K562 (cell line): ENCODE data around the gene ERBB4. TPM values are rescaled to one million over a fixed set of nuclear protein-coding genes. Genes with fewer than 3 reads are reported as not detected.

ENCODE experiments used
- ATAC-seq: fragments of 200-7000 bp; cut with Tn5 transposase; 3 replicates; pipeline ENCODE4 v1.9.1; 2020; ENCODE audit warnings: moderate library complexity
- BruUV-seq: library from RNA; stranded (reverse); fragments of 400-500 nt; replicated peaks from 2 replicates; lab custom pipeline; 2021; lab: Mats Ljungman, UMichigan
- CTCF ChIA-PET: fragments of 300-600 bp; formaldehyde crosslinking; extraction: SDS; loops from one replicate; lab custom pipeline; 2021; ENCODE audit warnings: low intra/inter-chr PET ratio; lab: Yijun Ruan, JAX
- POLR2A ChIA-PET: fragments of 300-600, 350-650 bp; sonication (Branson Sonifier 250); formaldehyde crosslinking; extraction: SDS; loops from one replicate; lab custom pipeline; 2021; ENCODE audit warnings: antibody characterized with exemption, inconsistent platforms; lab: Yijun Ruan, JAX
- DNase-seq, 4 experiments: peaks; one replicate each; pipeline versions ENCODE4 v3.0.0 to v3.0.0-alpha.2; 2011 to 2018; ENCODE audit warnings: low spot score in 3 of 4, mixed read lengths in 3 of 4; ENCODE audit errors: extremely low read depth in 1 of 4
- FAIRE-seq: peaks from 2 replicates; lab custom pipeline; 2011; peaks lifted over from hg19 to GRCh38; lab: Jason Lieb, UNC
- H2AFZ ChIP-seq: 2 replicates; pipeline ENCODE4 v1.6.0; 2011; ENCODE audit warnings: low read depth, low read length, control low read depth, inconsistent platforms
- H3K27ac ChIP-seq: fragments of 200-600 bp; 3 replicates; pipeline ENCODE4 v1.8.0; 2011; ENCODE audit warnings: low read depth, mild to moderate bottlenecking, control low read depth, inconsistent platforms, low read length, moderate library complexity, mixed read lengths; ENCODE audit errors: extremely low read depth
- H3K27me3 ChIP-seq, 2 experiments: fragments of 300-600 bp in 1 of 2; 2 replicates in 1 of 2; 3 replicates in 1 of 2; pipeline versions ENCODE4 v1.6.0 to v1.8.0; 2011; ENCODE audit warnings: inconsistent platforms in 2 of 2, low read length in 2 of 2, mild to moderate bottlenecking in 1 of 2, mixed read lengths in 1 of 2, moderate library complexity in 1 of 2; ENCODE audit not compliant: control insufficient read depth in 2 of 2, insufficient read depth in 2 of 2
- H3K36me3 ChIP-seq: fragments of 300-600 bp; 3 replicates; pipeline ENCODE4 v1.8.0; 2011; ENCODE audit warnings: mild to moderate bottlenecking, low read length, inconsistent platforms; ENCODE audit not compliant: control insufficient read depth, insufficient read depth
- H3K4me1 ChIP-seq, 2 experiments: fragments of 200-600 bp in 1 of 2; replicated peaks in 1 of 2; 2 replicates in 1 of 2; 3 replicates in 1 of 2; pipeline versions ENCODE4 v1.5.1 to v1.8.0; 2011; ENCODE audit warnings: inconsistent platforms in 2 of 2, low read length in 2 of 2, mild to moderate bottlenecking in 1 of 2, mixed read lengths in 1 of 2, moderate library complexity in 1 of 2; ENCODE audit not compliant: control insufficient read depth in 2 of 2, insufficient read depth in 2 of 2
- H3K4me2 ChIP-seq: 2 replicates; pipeline ENCODE4 v1.6.1; 2011; ENCODE audit warnings: low read length, control low read depth, inconsistent platforms, mixed read lengths; ENCODE audit not compliant: insufficient read depth
- H3K4me3 ChIP-seq: fragments of 200-600 bp; sonication (generic), shearing (Covaris generic); 2 replicates; pipeline ENCODE4 v1.5.1; 2016; ENCODE audit warnings: control low read depth, inconsistent platforms
- H3K79me2 ChIP-seq: fragments of 200-600 bp; 3 replicates; pipeline ENCODE4 v1.8.0; 2011; ENCODE audit warnings: low read length, inconsistent platforms; ENCODE audit not compliant: control insufficient read depth, insufficient read depth
- H3K9ac ChIP-seq, 2 experiments: 2 replicates each; pipeline versions ENCODE4 v1.6.0 to v1.6.1; 2011; ENCODE audit warnings: low read depth in 2 of 2, low read length in 2 of 2, control low read depth in 1 of 2, inconsistent platforms in 1 of 2, mild to moderate bottlenecking in 1 of 2, mixed read lengths in 1 of 2; ENCODE audit not compliant: insufficient read depth in 1 of 2
- H3K9me1 ChIP-seq: one replicate; pipeline ENCODE4 v1.6.0; 2011; ENCODE audit warnings: inconsistent platforms, mild to moderate bottlenecking, low read length, moderate library complexity; ENCODE audit not compliant: control insufficient read depth, insufficient read depth
- H3K9me3 ChIP-seq: replicated peaks from 2 replicates; pipeline ENCODE4 v1.5.1; 2011; ENCODE audit warnings: low read depth, low read length, inconsistent platforms; ENCODE audit not compliant: control insufficient read depth, insufficient read depth
- H4K20me1 ChIP-seq: replicated peaks from 2 replicates; pipeline ENCODE4 v1.6.1; 2011; ENCODE audit warnings: low read length, inconsistent platforms, mixed read lengths; ENCODE audit not compliant: control insufficient read depth, insufficient read depth
- ATF2 ChIP-seq: sonication (generic); formaldehyde crosslinking; IDR thresholded peaks from 2 replicates; pipeline ENCODE4 v1.8.1; 2022; ENCODE audit warnings: missing genetic modification reagents
- CBX2 ChIP-seq: fragments of 200-600 bp; sonication (generic); IDR thresholded peaks from one replicate; pipeline ENCODE4 v1.6.1; 2012; ENCODE audit warnings: mild to moderate bottlenecking, low read length, inconsistent platforms; ENCODE audit not compliant: insufficient read depth, poor library complexity, severe bottlenecking
- EZH2 ChIP-seq: IDR thresholded peaks from 2 replicates; pipeline ENCODE4 v1.6.1; 2012; ENCODE audit warnings: low read depth, mild to moderate bottlenecking, inconsistent platforms, low read length, borderline replicate concordance
- HDAC1 ChIP-seq, 2 experiments: fragments of 450-650 bp; IDR thresholded peaks; 2 replicates each; pipeline ENCODE4 v1.6.1; 2016 to 2017; ENCODE audit warnings: inconsistent platforms in 1 of 2, mild to moderate bottlenecking in 1 of 2, moderate library complexity in 1 of 2
- ID3 ChIP-seq, 2 experiments: fragments of 250-450 bp in 1 of 2; fragments of 450-650 bp in 1 of 2; sonication (Bioruptor Pico) in 1 of 2; IDR thresholded peaks; 2 replicates each; pipeline versions ENCODE4 v1.6.1 to v1.8.0; 2016 to 2021; ENCODE audit warnings: mild to moderate bottlenecking in 2 of 2, moderate library complexity in 2 of 2, missing compliant biosample characterization in 1 of 2, missing genetic modification characterization in 1 of 2
- MCM7 ChIP-seq, 2 experiments: fragments of 450-650 bp; IDR thresholded peaks; 2 replicates each; pipeline ENCODE4 v1.6.1; 2016 to 2018
- MEIS2 ChIP-seq: fragments of 450-650 bp; IDR thresholded peaks from 2 replicates; pipeline ENCODE4 v1.6.1; 2014; ENCODE audit warnings: mild to moderate bottlenecking; ENCODE audit not compliant: partially characterized antibody
- MTA1 ChIP-seq: fragments of 450-650 bp; IDR thresholded peaks from 2 replicates; pipeline ENCODE4 v1.6.1; 2017; ENCODE audit warnings: borderline replicate concordance
- NCOA2 ChIP-seq, 2 experiments: fragments of 450-650 bp; IDR thresholded peaks; 2 replicates each; pipeline ENCODE4 v1.6.1; 2018; ENCODE audit warnings: mild to moderate bottlenecking in 2 of 2, moderate library complexity in 1 of 2; ENCODE audit not compliant: partially characterized antibody in 2 of 2
- NFYB ChIP-seq: IDR thresholded peaks from 2 replicates; pipeline ENCODE4 v1.6.1; 2011; ENCODE audit warnings: mild to moderate bottlenecking, moderate library complexity; ENCODE audit not compliant: insufficient read length; ENCODE audit errors: extremely low read depth
- PURB ChIP-seq: sonication (generic); formaldehyde crosslinking; IDR thresholded peaks from 2 replicates; pipeline ENCODE4 v1.9.0; 2021; ENCODE audit warnings: low read depth, mild to moderate bottlenecking, missing genetic modification reagents
- RBM17 ChIP-seq: fragments of 200-400 bp; formaldehyde crosslinking; IDR thresholded peaks from 2 replicates; pipeline ENCODE4 v1.6.1; 2017; ENCODE audit warnings: low read depth, mild to moderate bottlenecking, low read length, borderline replicate concordance
- SRF ChIP-seq, 2 experiments: fragments of 250-450, 450-650 bp in 1 of 2; sonication (Bioruptor Pico) in 1 of 2; sonication (generic) in 1 of 2; formaldehyde crosslinking; IDR thresholded peaks; 2 replicates each; pipeline versions ENCODE4 v1.5.0 to v1.5.1; 2020 to 2022; ENCODE audit warnings: mild to moderate bottlenecking in 1 of 2, missing genetic modification reagents in 1 of 2
- SRSF1 ChIP-seq: fragments of 200-400 bp; formaldehyde crosslinking; IDR thresholded peaks from 2 replicates; pipeline ENCODE4 v1.6.1; 2017; ENCODE audit warnings: mild to moderate bottlenecking, low read depth, low read length, moderate library complexity
- SUPT5H ChIP-seq: fragments of 450-650 bp; IDR thresholded peaks from 2 replicates; pipeline ENCODE4 v1.6.1; 2016
- TRIM28 ChIP-seq: fragments of 450-650 bp; IDR thresholded peaks from 2 replicates; pipeline ENCODE4 v1.6.1; 2017
- UBTF ChIP-seq, 2 experiments: IDR thresholded peaks; 2 replicates each; pipeline ENCODE4 v1.6.1; 2012; ENCODE audit warnings: improper control_type of control experiment in 2 of 2, low read depth in 2 of 2, low read length in 2 of 2, borderline replicate concordance in 1 of 2
- ZNF431 ChIP-seq: sonication (generic); formaldehyde crosslinking; IDR thresholded peaks from 2 replicates; pipeline ENCODE4 v1.8.0; 2022; ENCODE audit warnings: mild to moderate bottlenecking, missing genetic modification reagents
- ZNF589 ChIP-seq: fragments of 200-800 bp; sonication (Bioruptor generic); IDR thresholded peaks from 2 replicates; pipeline ENCODE4 v1.6.1; 2016; ENCODE audit warnings: low read depth, missing genetic modification characterization, missing compliant biosample characterization
- ZNF77 ChIP-seq: fragments of 250-450 bp; sonication (Bioruptor Pico); IDR thresholded peaks from 2 replicates; pipeline ENCODE4 v1.5.0; 2020
- WGBS: fragments of 100-300 bp; shearing (Covaris generic); methylation state at CpG from one replicate; pipeline ENCODE4 v1.1.6; 2016; ENCODE audit warnings: low coverage, mixed read lengths; ENCODE audit not compliant: insufficient coverage; ENCODE audit errors: missing lambda C conversion rate; 5-methylcytosine and 5-hydroxymethylcytosine counted together
- in situ Hi-C: fragments of 300-500 bp; cut with MboI; formaldehyde crosslinking; loops from 4 replicates; pipeline ENCODE4 v1.15.0; 2018; ENCODE audit warnings: inconsistent platforms, mixed read lengths
- intact Hi-C: fragments of 100-400 bp; cut with micrococcal nuclease; formaldehyde crosslinking; loops from 2 replicates; pipeline ENCODE4 v1.14.2; 2022
- polyA plus RNA-seq, 8 experiments: library from polyadenylated mRNA; depleted of rRNA in 4 of 8; stranded (reverse) in 5 of 8; unstranded in 3 of 8; fragments of >200 nt; fragmentation: Nextera tagmentation in 2 of 8; fragmentation: Illumina TruSeq in 1 of 8; extraction: Ambion mirVana in 2 of 8; extraction: Trizol in 1 of 8; gene quantifications; 2 replicates each; pipeline versions ENCODE4 v1.2.1 to v1.2.3, GENCODE V29; 2011 to 2014; ENCODE audit warnings: inconsistent platforms in 1 of 8, missing spikeins in 1 of 8
- total RNA-seq, 7 experiments: library from RNA; depleted of rRNA in 6 of 7; stranded (reverse); fragments of >200 nt in 6 of 7; fragmentation: Illumina TruSeq in 2 of 7; extraction: Trizol in 2 of 7; gene quantifications; 2 replicates each; pipeline versions ENCODE4 v1.2.1 to v1.2.3, GENCODE V29; 2011 to 2021; ENCODE audit warnings: low replicate concordance in 1 of 7

Gene ERBB4
- total and polyA plus RNA-seq, 9 of the 15 experiments (the other 6 are each of a cell fraction or from before 2014, with no cell fraction given), result not detected

GRCh38 chr2:211930331-211930730 lies 608.3 kb downstream of the ERBB4 start:
- POLR2A ChIA-PET, result no interaction called here
- no peak for ATAC-seq
- Histone ChIP-seq H3K9ac (no peak overlapping the region), H3K9me3 (no peaks in the 10 kb centered on the region), H3K4me1 (no peaks in the 10 kb centered on the region), H3K27me3 (no peaks in the 10 kb centered on the region), H3K9me1 (no peaks in the 10 kb centered on the region), H3K4me3 (no peak overlapping the region)
- no peak for DNase-seq
- BruUV-seq, result no TSS peak
- TF ChIP-seq MTA1 (no peak), RBM17 (no peak), HDAC1 (IDR thresholded peaks at IDR 0.05) (no peak), ATF2 (CRISPR knock-in tag) (no peak), PURB (no peak), NFYB (no peak), CBX2 (no peak), TRIM28 (no peak), NCOA2 (IDR thresholded peaks at IDR 0.05; ENCODE audit: partially characterized antibody in 2 of 2) (no peak), ZNF589 (CRISPR knock-in tag) (no peak), ZNF77 (CRISPR knock-in tag) (no peak), SRSF1 (no peak), ID3 (CRISPR knock-in tag; IDR thresholded peaks at IDR 0.05) (no peak), ID3 (tag; IDR thresholded peaks at IDR 0.05) (no peak), MEIS2 (no peak), ZNF431 (CRISPR knock-in tag) (no peak), SRF (CRISPR knock-in tag; IDR thresholded peaks at IDR 0.05) (no peak), MCM7 (IDR thresholded peaks at IDR 0.05) (no peak), EZH2 (no peak), UBTF (IDR thresholded peaks at IDR 0.05; ENCODE audit: borderline replicate concordance in 1 of 2, low read depth in 2 of 2, low read length in 2 of 2) (no peak), SUPT5H (no peak)
- TF ChIP-seq, all 486 proteins: peak for 0
- no peak overlapping the region for H3K4me2 ChIP-seq
- intact Hi-C loops, result no loop called here
- no peaks in the 10 kb centered on the region for H3K36me3 ChIP-seq
- in situ Hi-C loops, result no loop called here
- FAIRE-seq, result no peak
- no peak overlapping the region for H2AFZ ChIP-seq
- H3K79me2 ChIP-seq, result no peaks in the 10 kb centered on the region
- H4K20me1 ChIP-seq, result no peaks in the 10 kb centered on the region
- CTCF ChIA-PET, result no interaction called here
- WGBS, result 0% methylated on average over 4 of the region's 4 CpGs
- no peak overlapping the region for H3K27ac ChIP-seq
